HG03103 (cell line): ENCODE results near the gene OSTF1.
A peak's percentile ranks its signal among the peaks of the same experiment; 100 is the strongest.

Experiments used
- ATAC-seq: cut with Tn5 transposase; IDR thresholded peaks from one replicate; pipeline ENCODE4 v1.9.1; 2021; ENCODE audit warnings: low read depth; ENCODE audit not compliant: unreplicated experiment

OSTF1 gene

DNA sequence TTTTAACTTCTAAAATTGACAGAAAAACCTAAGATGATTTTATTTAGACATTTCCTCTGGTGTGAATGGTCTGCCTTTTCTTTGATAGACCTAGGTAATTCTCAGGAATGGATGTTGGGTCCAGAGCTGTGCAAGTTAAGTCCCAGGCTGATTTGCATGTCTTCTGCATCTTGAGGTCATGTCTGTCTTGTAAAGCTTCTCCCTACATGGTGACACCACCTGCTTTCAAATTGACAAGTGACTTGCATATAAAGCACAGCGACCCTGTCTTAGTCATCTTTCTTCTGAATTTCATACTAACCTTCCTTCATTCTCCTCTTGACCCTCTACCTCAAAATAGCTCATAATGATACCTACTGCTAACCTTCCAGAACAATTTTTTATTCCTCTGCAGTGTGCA, 29.2 kb downstream of the OSTF1 start:
- no peak for ATAC-seq

DNA sequence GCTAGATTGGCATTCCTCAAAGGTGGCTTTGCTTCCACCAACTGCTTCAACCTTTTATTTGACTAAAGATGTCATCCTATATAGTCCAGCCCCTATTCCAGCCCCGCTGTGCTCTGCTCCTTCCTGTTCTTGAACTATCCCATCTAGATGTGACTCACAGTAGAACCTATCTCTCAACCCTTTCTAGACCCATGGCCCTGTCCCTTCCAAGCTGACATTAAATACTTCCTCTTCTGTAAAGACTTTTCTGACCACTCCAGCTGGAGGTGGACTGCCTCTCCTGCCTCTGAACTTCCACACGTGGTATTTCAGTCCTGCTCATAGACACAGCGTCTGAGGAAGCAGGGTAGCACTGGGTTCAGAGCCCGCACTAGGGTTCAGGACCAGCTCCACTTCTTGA, 32.4 kb downstream of the OSTF1 start:
- no peak for ATAC-seq

DNA sequence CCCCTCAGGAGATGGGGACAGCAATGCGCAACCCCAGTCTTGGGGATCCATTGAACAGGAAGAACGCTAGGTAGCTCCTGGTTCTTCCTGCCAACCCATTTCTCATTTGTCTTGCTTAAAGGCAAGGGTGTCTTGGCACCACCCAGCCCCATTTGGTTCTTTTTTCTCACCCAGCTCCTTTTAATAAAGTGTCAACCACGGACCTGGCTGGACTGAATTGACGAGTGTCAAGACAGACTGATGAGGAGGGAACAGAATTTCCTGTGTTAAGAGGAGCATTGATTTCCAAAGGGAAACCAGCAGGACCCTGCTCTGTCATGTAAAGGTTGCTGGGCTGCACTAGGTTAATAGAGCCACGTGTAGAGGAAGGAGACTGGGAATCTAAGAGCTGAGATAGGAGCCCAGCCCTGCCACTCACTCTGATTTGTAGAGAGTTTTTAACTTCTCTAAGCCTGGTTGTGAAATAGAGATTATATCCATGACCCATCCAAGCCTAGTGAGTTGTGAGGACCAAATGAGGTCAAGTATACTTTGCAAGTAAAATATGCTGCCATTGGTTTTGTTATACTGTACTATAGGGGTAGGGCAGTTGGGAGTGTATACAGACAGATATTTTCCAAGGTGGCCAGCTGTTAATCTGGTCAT, 33.7 kb downstream of the OSTF1 start:
- no peak for ATAC-seq

DNA sequence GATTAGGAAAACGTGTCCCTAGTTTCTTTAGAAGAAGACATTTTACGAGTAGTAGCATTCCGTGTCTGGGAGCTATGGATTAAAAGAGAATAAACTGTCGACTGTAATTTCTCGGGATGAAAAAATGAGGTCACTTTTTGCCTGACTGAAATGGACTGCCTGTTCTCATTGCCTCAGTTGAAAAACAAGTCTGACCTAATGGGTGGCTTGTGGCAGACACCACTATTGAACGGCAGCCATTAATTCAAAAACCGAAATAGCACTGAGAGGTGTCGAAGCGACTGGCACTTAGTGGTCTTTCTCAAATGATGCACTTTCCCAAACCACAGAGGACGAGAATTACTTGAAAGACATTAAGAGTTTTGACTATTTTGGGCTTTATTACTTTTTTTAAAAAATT, 35.4 kb downstream of the OSTF1 start:
- ATAC-seq = no peak

DNA sequence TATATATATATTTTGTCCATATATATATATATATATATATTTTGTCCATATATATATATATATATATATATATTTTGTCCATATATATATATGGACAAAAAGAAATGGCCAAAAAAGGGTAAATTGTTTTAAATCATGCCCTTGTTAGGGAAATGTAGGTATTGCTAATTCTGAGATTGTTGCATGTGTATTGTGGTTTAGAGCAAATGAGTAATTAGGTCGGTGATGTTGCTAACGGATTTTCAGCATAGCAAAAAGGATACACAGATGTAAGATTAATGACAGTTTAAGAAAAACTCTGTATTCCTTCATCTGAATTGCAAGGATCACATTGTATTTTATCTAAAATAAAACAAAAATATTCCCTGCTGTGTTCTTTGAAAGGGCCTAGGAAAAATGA, 40.2 kb downstream of the OSTF1 start:
- ATAC-seq = no peak

DNA sequence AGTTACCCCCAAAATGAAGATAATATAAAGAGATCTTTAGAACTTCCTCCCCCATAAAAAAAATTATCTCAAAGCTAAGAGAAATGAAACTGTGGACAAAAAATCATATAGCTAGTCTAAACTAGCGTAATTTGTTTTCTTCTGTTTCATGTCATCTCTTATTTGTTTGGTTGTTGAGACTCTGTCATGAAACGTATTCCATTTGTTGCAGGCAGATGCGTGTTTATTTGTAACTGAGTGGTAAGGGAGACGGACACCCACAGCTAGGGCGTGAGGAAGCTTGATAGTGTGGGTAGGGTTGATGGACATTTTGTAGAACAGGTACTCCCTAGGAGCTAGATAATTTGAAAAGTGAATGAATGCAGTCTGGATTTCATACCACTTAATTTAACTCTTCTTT, 41.9 kb downstream of the OSTF1 start:
- ATAC-seq = no peak

DNA sequence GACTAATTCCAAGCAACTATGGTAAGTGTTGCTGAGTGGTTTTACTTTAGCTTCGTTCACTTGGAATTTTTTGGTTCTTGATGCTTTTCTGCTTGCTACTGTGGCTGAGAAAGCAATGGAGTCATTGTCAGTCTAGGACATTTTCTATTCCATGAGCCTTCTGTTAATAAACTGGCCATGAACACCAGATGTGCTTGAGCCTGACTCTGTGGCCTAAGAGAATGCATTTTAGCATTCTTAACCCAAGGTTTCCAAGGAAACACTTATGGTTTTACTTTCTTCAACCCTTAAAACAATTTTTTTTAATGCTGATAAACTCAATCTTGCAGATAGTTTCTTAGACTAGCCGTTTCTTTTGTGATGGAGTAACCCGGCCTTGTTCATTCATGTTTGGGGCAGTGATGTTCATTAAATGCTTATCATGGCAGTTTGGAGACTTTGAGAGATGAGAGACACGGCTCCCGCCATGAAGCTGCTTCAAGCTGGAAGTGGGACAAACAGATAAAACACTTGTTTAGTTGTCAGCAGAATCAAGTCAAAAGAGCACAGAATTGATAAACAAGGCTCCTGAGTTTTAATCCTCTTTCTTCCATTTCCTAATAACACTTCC, 42.4 kb downstream of the OSTF1 start:
- ATAC-seq = no peak

DNA sequence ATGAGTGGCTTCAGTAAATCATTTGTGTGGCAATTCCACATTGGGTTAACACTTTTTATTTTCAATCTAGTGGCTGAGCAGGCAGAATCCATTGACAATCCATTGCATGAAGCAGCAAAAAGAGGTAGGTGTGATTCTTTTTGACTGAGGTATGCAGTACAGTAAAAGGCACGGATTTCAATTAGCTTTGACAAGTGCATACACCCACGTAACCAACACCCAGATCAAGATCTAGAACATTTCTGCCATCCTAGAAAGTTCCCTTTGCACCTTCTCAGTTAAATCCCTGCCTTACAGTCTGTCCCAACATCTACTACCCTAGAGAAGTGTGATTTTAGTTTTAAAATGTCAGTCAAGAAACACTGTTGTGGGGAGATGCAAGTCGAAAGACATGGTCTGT, 43.4 kb downstream of the OSTF1 start:
- no peak for ATAC-seq

DNA sequence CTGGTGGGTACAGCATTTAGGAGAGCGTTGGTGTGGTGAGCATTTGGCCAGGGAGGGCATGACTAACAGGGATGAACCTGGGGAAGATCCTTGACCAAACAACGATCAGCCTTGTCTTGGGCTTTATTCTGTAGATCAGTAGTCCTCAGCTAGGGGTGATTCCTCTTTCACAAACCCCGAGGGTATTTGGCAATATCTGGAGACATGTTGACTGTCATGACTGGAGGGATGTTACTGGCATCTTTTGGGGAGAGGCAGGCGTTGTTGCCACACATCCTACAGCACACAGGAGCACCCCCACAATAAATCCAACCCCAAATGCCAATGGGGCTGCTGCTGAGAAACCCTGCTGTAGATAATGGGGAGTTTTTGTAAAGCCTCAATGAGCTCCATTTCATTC, 43.9 kb downstream of the OSTF1 start:
- no peak for ATAC-seq

DNA sequence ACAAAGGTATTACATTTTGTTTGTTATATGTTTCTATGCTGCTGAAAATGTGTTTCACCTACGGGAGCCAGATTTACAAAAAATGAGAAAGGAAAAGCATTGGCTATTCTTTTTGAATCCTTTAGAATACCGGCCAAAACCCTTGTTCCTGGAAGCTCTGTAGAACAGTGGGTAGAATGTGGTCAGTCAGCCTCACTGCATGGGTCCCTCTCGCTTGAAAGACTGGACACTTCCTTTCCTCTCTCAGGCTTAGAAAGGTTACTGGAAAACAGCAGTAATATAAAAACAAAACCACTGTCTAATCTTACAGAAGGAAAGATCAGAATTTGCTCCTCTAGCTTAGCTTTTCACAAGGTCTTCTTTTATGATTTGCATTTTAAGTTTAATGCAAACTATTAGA, 45.1 kb downstream of the OSTF1 start:
- ATAC-seq = no peak

DNA sequence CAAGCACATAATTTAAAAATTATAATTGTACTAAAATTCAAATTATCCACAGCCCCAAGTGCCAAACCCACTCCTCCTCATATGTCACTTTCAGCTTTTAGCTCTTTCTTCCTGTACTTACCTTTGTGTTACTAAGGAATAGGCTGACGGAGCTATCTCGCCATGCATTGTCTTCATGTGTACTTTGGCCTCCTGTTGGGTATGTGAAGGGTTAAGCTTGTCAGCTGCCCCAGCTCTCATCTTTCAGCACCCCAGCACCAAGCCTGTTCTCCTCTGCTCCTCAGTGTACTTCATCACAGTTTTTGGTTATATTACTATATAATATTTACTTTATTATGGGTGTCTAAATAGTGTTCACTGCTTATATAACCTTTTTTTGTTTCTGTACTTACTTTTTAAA, 46.2 kb downstream of the OSTF1 start:
- no peak for ATAC-seq

DNA sequence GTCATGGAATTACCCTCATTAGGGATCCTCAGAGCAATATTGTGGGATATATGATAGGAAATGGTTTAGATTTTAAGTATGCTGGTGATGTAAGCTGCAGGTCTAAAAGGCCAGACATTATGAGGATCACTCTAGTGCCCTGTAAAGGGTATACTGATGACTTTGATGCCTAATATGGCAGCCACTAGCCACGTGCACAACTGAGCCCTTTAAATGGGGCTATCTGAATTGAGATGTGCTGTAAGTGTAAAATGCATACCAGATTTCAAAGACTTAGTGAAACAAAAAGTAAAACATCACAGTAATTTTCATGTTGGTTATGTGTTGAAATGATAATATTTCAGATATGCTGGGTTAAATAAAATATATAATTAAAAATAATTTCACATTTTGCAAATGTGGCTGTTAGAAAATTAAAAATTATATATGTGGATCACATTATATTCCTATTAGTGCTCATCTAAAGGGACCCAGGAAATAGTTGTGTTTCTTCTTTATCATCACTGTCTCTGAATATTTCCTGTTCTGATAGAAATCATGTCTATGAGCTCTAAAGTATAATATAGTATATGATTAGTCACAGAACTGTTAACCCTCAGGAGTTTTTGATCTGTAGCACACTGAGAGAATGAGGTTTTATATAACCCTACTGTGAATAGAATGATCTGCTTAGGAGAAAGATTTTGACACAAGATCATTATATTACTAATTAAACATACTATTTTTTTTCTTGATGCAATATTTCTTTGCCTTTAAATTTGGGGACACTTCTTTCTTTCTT, 50.1 kb downstream of the OSTF1 start:
- ATAC-seq = no peak

DNA sequence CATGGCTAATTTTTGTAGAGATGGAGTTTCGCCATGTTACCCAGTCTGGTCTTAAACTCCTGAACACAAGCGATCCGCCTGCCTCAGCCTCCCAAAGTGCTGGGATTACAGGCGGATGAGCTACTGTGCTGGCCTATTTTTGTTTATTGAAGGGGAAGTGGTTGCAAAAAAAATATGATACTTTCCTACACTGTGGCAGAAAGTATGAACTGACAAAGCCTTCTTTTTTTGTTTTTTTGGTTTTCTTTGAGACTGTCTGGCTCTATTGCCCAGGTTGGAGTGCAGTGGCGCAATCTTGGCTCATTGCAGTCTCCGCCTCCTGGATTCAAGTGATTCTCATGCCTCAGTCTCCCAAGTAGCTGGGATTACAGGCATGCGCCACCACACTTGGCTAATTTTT, 50.9 kb downstream of the OSTF1 start:
- no peak for ATAC-seq

DNA sequence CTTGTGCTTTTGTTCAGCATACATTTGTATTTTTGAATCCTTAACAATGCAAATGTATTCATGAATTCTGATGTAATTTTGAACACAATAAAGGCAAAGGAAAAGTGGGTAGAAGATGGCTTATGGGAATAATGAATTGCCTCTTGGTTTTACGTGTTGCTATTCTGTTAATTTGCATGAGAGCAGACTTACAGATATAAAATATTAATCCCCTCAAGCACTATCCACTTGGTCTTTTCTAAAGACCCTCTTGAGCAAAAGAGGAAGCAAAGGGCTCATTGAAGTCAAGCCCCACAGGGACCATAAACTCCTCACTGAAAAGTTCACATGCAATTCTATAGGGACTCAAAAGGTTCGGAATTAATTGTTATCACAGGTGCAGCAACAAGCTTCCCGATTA, 51.9 kb downstream of the OSTF1 start:
- no peak for ATAC-seq

DNA sequence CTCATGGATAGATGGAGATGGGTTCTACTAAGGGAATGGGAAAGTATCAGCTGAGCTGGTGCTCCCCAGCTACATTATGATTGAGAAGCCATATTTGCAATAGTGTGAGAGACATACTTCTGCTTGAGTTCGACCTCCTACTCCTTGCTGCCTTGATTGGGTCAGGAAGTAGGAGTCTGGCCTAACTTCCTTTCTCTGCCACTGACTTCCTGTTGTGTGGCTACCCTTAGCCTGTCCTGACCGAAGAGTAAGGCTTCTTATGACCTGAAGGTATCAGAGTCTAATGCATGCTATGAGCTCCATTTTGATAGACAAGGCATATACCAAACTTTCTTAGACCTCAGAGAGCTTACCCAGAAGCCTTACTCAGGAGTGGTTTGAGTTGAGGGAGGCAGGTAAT, 53.9 kb downstream of the OSTF1 start:
- peak; percentile 57 for ATAC-seq

DNA sequence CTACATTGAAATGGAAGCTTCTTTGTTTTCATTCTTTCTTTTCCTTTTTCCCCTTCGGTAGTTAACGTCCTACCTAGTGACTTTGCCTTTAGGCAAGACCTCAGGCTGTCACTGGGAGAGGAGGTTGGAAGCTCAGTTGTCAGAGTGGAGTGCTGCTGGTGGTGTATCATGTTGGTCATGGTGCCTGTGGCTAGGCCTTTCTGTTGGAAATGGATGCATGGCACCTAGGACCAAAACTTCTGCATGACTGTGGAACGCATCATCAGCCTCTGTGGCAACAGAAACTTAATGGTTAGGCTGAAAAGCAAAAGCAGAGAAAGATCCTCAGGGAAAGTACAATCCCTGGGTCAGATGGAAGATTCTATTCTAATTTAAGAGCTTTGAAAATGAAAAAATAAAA, 57.9 kb downstream of the OSTF1 start:
- no peak for ATAC-seq

DNA sequence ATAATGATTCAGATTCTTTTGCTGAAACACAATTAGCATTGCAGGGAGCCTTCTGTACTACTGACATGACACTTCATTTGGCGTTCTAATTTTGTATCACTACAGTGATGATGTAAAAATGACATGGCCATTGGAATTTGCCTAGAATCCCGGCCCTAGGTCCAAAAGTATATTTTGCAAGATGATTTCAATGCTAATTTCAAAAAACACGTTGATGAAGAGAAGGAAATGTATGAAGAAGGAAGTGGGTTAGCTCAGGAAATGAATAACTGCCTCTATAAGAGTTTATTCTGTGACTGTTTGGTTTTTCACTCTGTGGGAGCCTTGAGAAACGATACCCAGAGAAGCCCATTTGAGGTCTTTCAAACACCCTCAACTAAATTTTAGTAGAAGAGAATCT, 59.3 kb downstream of the OSTF1 start:
- no peak for ATAC-seq

DNA sequence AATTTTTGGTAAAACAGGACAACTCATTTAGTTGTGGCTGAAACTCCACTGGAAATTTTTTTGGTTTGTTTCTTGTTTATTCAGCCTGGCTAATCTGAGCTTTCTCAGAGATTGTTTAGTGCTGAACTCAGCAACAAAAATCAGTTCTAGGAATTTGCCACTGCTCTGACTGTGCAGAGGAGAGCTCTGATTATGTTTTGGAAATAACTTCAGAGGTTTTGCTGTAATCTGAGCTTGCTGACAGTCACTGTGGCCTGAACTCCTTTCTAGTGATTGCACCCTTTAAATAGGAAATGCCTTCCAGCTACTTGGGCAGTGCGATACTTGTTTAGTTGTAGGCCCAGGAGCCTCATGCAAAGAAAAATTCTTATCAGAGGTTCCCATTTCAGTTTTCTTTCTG, 60.2 kb downstream of the OSTF1 start:
- no peak for ATAC-seq

DNA sequence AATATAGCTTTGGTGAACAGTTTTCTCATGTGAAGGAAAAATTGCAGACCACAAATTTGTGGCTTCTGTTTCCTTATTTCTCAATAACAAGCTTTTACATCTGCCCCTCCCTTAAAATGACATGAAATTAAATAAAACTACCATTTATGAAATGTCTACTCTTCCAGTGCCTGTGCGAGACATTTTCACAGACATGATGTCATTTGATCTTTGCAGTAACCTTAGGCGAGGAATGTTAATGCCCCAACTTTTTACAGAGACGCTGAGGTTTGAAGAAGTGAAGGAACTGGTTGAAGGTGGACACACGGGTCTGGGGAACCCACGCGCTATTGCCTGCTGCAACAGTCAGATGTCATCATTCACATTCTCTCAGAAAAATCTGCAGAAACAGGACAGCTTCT, 61.5 kb downstream of the OSTF1 start:
- ATAC-seq = no peak

DNA sequence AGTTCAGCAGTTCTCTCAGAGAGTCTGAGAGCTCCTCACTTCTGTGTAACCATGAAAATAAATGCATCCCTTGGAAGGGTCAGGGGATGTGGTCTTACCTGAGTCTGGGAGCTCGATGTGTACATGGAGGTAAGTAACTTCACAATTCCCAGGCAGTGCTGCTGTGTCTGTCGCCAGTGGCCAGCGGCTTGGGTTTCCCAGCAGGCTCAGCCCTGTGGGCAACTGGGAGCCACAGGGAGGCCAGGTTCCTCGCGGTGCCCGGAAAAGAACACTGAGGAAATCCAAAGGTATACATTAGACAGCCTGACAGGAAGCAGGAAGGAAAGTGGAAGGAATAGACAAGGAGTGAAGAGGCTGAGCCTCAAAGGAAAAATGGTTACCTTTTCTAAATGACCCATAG, 62.2 kb downstream of the OSTF1 start:
- no peak for ATAC-seq

DNA sequence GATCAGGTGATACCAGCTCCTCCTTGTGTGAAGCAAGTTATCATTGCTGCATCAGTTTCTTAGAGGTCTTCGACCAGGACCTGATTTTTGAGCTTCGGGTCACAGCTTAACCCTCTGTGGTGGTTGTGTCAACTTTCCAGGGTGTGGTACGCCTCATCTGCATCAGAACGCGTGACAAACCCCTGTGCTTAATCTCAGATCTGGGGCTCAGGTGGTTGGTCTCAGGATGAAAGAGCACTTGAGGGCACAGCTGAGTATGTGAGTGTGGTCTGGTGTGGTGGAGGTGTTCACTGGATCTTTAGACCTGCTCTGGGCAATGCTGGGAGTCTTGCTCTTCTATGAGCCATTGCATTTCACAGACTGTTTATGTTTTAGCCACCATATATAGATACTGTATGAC, 64.1 kb downstream of the OSTF1 start:
- ATAC-seq = no peak

DNA sequence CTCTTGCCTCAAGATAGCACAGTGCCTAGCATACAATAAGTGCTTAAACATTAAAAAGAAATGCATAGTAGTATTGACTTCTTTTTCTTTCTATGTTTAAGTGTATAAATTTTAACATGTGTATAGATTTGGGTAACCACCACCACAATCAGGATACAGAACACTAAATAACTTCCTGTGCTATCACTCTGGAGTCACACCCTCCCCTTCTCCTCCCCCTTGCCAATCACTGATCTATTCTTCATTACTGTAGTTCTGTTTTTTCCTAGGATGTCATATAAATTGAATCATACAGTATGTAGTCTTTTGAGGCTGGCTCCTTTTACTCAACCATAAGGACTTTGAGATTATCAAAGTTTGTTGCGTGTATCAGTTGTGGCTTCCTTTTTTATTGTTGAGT, 68.5 kb downstream of the OSTF1 start:
- no peak for ATAC-seq
